ENCODE results near the gene PHKA1. TPM values are rescaled to one million over a fixed set of nuclear protein-coding genes. Genes with fewer than 3 reads are reported as not detected.

PHKA1 gene
- total and polyA plus RNA-seq, 2 donors (not counting 3 experiments of a cell fraction or from before 2014, with no cell fraction given) = 3.3 to 5.5 TPM

GRCh38 chrX:72621163-72621562, 92.9 kb downstream of the PHKA1 start:
- Histone ChIP-seq H3K9me1 (replicated peaks; ENCODE audit: control insufficient read depth, extremely low read depth, insufficient read depth, low read length) (no peaks in the 10 kb centered on the region), H3K9ac (replicated peaks; ENCODE audit: extremely low read depth, insufficient read depth, low read length) (peak overlapping the region; percentile 56), H4K20me1 (replicated peaks; ENCODE audit: control insufficient read depth, extremely low read depth, insufficient read depth, low read length) (no peaks in the 10 kb centered on the region), H3K4me3 (replicated peaks in 1 of 3; ENCODE audit: insufficient read depth in 1 of 3, low read depth in 1 of 3, low read length in 3 of 3) (peak overlapping the region in 1 of 3 experiments; percentile 33), H3K4me1 (ENCODE audit: control insufficient read depth, extremely low read depth, insufficient read depth, low read length) (peaks cover 31% of the 10 kb centered on the region), H3K79me2 (ENCODE audit: control insufficient read depth, insufficient read depth, low read length) (no peaks in the 10 kb centered on the region), H2AFZ (ENCODE audit: low read depth, low read length) (no peak overlapping the region), H3K4me2 (ENCODE audit: insufficient read depth, low read length) (peak overlapping the region; percentile 74), H3K9me3 (replicated peaks; ENCODE audit: control insufficient read depth, insufficient read depth, low read length) (no peaks in the 10 kb centered on the region), H3K27ac (ENCODE audit: insufficient read depth, low read depth, low read length) (peak overlapping the region; percentile 88), H3K36me3 (ENCODE audit: control insufficient read depth in 2 of 2, extremely low read depth in 1 of 2, insufficient read depth in 2 of 2, low read length in 2 of 2) (no peaks in the 10 kb centered on the region), H3K27me3 (ENCODE audit: control insufficient read depth in 2 of 2, insufficient read depth in 2 of 2, low read length in 2 of 2) (no peaks in the 10 kb centered on the region)
- dilution Hi-C loops (cut with MboI; ENCODE audit: extremely low pct_ligation_motif_present, low sequenced_read_pairs) = no loop called here
- ChIA-PET POLR2A (no interaction called here), CTCF (no interaction called here)
- DNase-seq (ENCODE audit: low read depth, low spot score) (no peak), FAIRE-seq (no peak)
- BruUV-seq (replicated peaks) = TSS peak; percentile 74
- intact Hi-C loops (cut with micrococcal nuclease) = loop anchor here (5.0 kb wide), 2 partner anchors 49 to 91 kb away; partner anchors contain the start of genes HDAC8 and PHKA1
- TF ChIP-seq POLR2AphosphoS5 (IDR thresholded peaks at IDR 0.05; ENCODE audit: insufficient read depth, low read depth, low read length) (no peak), POLR2A (IDR thresholded peaks at IDR 0.05; ENCODE audit: low read depth, low read length) (no peak), JUN (IDR thresholded peaks at IDR 0.05; ENCODE audit: borderline replicate concordance, insufficient read depth, insufficient read length, low read depth) (no peak), FOS (IDR thresholded peaks at IDR 0.05; ENCODE audit: borderline replicate concordance, insufficient read depth, low read length) (no peak), MYC (IDR thresholded peaks at IDR 0.05; ENCODE audit: low read depth, low read length) (no peak), EZH2 (IDR thresholded peaks at IDR 0.05; ENCODE audit: borderline replicate concordance, low read depth, low read length, severe bottlenecking) (no peak), MAX (IDR thresholded peaks at IDR 0.05; ENCODE audit: insufficient read depth, insufficient read length) (no peak), GATA2 (IDR thresholded peaks at IDR 0.05; ENCODE audit: insufficient read depth, insufficient read length, low read depth, low read length) (no peak)
- TF ChIP-seq, protein P1, sequence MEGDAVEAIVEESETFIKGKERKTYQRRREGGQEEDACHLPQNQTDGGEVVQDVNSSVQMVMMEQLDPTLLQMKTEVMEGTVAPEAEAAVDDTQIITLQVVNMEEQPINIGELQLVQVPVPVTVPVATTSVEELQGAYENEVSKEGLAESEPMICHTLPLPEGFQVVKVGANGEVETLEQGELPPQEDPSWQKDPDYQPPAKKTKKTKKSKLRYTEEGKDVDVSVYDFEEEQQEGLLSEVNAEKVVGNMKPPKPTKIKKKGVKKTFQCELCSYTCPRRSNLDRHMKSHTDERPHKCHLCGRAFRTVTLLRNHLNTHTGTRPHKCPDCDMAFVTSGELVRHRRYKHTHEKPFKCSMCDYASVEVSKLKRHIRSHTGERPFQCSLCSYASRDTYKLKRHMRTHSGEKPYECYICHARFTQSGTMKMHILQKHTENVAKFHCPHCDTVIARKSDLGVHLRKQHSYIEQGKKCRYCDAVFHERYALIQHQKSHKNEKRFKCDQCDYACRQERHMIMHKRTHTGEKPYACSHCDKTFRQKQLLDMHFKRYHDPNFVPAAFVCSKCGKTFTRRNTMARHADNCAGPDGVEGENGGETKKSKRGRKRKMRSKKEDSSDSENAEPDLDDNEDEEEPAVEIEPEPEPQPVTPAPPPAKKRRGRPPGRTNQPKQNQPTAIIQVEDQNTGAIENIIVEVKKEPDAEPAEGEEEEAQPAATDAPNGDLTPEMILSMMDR (IDR thresholded peaks at IDR 0.05; ENCODE audit: extremely low read depth in 1 of 2, insufficient read depth in 1 of 2, low read depth in 1 of 2, low read length in 2 of 2) = no peak

Data from endothelial cell of umbilical vein (primary cell).